Measurements from ENCODE around the gene B4GALT5.

Gene B4GALT5

GRCh38 chr20:49699200-49699992 lies 14.3 kb downstream of the B4GALT5 start:
- DNase-seq, result no peak

GRCh38 chr20:49698477-49698876 lies 15.2 kb downstream of the B4GALT5 start:
- no peak for DNase-seq

GRCh38 chr20:49697071-49697470 lies 16.6 kb downstream of the B4GALT5 start:
- DNase-seq, result peak; percentile 41

GRCh38 chr20:49696594-49696993 lies 17.1 kb downstream of the B4GALT5 start:
- DNase-seq, result no peak

- no peak for DNase-seq
Measured at GRCh38 chr20:49695830-49696229, 17.8 kb downstream of the B4GALT5 start.

DNA sequence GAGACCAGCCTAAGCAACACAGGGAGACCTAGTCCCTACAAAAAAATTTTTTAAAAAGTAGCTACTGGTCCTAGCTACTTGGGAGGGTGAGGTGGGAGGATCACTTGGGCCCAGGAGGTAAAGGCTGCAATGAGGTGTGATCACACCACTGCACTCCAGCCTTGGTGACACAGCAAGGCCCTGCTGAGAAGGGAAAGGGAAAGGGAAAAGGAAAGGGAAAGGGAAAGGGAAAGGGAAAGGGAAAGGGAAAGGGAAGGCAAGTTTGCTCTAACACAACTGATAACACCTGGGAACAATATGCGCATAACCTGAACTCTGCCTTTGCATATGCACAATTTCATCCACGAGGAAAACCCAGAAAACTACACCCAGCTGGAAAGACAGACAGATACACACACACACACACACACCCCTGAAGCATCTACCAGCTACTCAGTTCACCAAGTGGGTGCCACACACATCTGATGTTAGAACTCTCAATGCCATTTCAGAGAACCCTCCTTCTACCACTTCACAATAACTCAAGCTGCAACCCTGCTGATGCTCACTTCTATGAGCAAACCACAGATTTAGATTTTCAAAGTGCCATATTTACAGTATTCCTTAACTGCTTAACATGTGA lies 19.1 kb downstream of the B4GALT5 start:
- no peak for DNase-seq

DNA sequence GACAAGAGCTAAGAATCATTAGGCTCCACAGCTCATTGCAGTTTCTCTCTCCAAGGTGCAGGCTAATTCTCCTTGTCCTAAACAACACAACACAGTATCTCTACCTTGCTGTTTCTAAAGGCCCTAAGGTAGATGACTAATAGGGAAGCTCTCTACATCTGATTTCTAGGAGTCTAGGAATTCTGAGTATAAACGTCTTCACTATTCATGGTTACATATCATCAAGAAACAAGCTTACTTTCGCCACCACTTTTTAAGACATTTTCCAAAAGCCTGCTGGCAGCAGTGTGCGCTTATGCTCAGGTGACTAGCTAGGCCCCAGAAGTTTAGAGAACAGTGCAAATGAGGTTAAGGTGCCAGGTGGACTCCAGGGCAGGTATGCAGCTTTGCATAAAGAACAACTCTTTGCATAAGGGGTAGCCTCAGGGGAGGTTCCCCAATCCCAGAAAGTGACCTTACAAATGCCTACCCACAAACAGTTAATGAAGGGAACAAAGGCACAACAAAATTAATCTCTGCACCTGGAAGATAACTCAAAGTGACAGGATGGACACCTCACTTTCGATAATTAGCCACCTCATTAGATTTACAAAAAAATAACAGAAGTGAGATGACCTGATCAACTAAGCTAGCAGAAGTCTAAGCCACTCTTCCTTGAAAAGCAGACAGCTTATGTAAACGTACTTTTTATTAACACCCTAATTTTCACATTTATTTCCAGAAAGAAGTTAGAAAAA lies 20.1 kb downstream of the B4GALT5 start:
- no peak for DNase-seq

DNA sequence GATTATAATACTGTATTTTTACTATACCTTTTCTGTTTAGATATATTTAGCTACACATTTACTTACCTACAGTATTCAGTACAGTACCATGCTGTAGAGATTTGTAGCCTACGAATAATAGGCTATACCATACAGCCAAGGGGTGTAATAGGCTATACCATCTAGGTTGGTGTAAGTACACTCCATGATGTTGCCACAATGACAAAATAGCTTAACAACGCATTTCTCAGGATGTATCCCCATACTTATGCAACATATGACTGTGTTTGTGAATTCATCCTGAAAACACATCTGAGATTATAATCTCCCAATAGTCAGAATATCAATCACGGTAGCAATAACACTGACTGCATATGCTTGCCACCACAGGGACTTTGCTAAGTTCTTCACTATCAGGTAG lies 20.7 kb downstream of the B4GALT5 start:
- DNase-seq, result no peak

GRCh38 chr20:49691818-49692568 lies 21.7 kb downstream of the B4GALT5 start:
- no peak for DNase-seq

GRCh38 chr20:49690899-49691620 lies 22.6 kb downstream of the B4GALT5 start:
- DNase-seq, result no peak

DNA sequence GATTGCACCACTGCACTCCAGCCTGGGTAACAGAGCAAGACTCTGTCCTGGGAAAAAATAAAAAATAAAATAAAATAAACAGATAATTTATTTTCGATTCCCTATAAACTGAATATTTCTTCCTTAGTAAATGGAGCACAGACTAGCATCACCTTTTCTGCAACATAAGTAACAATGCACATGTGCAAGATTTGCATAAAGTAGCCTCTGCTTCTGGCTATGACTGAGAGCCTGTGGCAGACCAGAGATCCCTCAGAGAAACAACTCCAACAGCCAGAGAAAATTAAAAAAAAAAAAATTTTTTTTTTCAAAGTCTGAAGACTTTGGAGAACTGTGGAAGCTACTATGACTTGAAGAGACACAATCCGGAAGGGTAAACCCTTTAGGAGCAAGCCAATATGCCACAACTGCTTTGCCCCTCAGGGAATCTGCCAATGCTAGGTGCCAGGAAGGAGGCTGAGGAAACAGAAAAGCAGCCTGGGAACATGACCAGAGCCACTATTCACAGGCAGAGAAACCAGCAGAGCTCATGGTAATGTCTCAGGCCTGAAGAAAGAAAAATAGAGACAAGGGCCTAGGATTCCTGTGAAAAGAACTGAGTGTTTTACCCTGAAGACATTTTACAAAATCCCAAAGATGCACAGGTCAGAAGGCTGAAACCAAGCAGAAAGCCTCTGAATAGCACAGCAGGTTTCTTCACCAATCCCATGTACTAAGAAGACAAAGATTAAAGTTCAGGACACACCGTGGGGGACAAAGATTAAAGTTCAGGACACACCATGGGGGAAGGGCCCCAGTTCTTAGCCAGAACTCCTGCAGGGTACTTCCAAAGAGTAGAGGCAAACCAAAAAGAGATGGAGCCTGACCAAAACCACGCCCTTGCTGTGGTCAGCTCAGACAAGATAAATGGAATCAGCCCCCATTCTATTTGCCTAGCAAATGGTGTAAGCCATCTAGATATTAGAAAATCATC lies 25.8 kb downstream of the B4GALT5 start:
- no peak for DNase-seq

- no peak for DNase-seq
Measured at GRCh38 chr20:49685809-49686208, 27.9 kb downstream of the B4GALT5 start.

- no peak for DNase-seq
Measured at GRCh38 chr20:49685161-49685601, 28.5 kb downstream of the B4GALT5 start.

- DNase-seq, result no peak
Measured at GRCh38 chr20:49684335-49684997, 29.2 kb downstream of the B4GALT5 start.

- DNase-seq, result no peak
Measured at GRCh38 chr20:49682798-49683197, 30.9 kb downstream of the B4GALT5 start.

- no peak for DNase-seq
Measured at GRCh38 chr20:49682278-49682677, 31.4 kb downstream of the B4GALT5 start.

DNA sequence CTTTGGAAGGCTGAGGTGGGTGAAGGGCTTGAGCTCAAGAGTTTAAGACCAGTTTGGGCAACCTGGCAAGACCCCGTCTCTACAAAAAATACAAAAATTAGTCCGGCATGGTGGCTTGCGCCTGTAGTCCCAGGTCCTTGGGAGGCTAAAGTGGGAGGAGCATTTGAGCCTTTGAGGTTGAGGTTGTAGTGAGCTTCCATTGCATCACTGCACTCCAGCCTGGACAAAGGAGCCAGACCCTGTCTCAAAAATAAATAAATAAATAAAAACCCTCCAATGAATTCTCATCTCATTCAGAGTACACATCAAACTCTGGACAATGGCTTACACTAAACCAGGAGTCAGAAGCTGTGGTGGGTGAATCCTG lies 31.8 kb downstream of the B4GALT5 start:
- no peak for DNase-seq

DNA sequence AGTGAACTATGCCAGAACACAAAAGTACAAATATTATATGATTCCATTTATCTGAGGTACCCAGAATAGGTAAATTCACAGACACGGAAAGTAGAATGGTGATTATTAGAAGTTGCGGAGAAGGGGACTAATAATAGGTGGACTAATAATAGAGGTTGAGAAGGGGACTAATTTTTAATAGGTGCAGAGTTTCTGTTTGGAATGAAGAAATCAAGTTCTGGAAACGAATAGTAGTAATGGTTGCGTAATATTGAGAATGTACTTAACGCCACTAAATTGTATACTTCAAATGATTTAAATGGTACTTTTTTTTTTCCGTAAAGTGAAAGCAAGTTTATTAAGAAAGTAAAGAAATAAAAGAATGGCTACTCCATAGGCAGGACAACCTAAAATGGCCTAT lies 33.2 kb downstream of the B4GALT5 start:
- DNase-seq, result no peak

GRCh38 chr20:49679634-49680033 lies 34.0 kb downstream of the B4GALT5 start:
- no peak for DNase-seq
